ENCODE results near the gene BRINP1. TPM values are rescaled to one million over a fixed set of nuclear protein-coding genes. Genes with fewer than 3 reads are reported as not detected.
A peak's percentile ranks its signal among the peaks of the same experiment; 100 is the strongest.

Gene BRINP1
- polyA plus RNA-seq, 3 donors, result not detected

- peaks cover 0 to 5% of the 10 kb centered on the region in 2 donors for H3K36me3 Mint-ChIP-seq
- Histone ChIP-seq H4K20me1 (ENCODE audit: insufficient read depth, low read length) (no peaks in the 10 kb centered on the region), H3K36me3 (replicated peaks in 1 of 2; ENCODE audit: control insufficient read depth in 1 of 2, insufficient read depth in 2 of 2, low read length in 2 of 2) (no peaks in the 10 kb centered on the region), H3K79me2 (ENCODE audit: insufficient read depth, low read length) (no peaks in the 10 kb centered on the region), H3K4me1 (ENCODE audit: control insufficient read depth in 1 of 2, insufficient read depth in 2 of 2, low read length in 2 of 2) (no peaks in the 10 kb centered on the region), H3K9ac (ENCODE audit: insufficient read depth, low read length, poor library complexity, severe bottlenecking) (no peak overlapping the region), H3K27me3 (ENCODE audit: control insufficient read depth in 2 of 2, insufficient read depth in 2 of 2, low read length in 2 of 2) (peaks cover 37 to 45% of the 10 kb centered on the region in 2 donors), H2AFZ (ENCODE audit: insufficient read depth, low read depth, low read length, poor library complexity, severe bottlenecking) (no peak overlapping the region), H3K4me3 (replicated peaks in 1 of 3; ENCODE audit: low read depth in 2 of 3, low read length in 3 of 3) (no peak overlapping the region), H3K27ac (ENCODE audit: low read depth in 1 of 2, low read length in 2 of 2) (no peak overlapping the region), H3K4me2 (replicated peaks; ENCODE audit: extremely low read depth, low read length, poor library complexity, severe bottlenecking) (no peak overlapping the region), H3K9me3 (replicated peaks in 1 of 2; ENCODE audit: control insufficient read depth in 1 of 2, insufficient read depth in 1 of 2, low read length in 2 of 2) (peaks cover 0 to 33% of the 10 kb centered on the region in 2 donors)
- DNase-seq, result no peak
- H3K4me1 Mint-ChIP-seq, result peaks cover 2% of the 10 kb centered on the region
- 8% methylated on average over 30 of the region's 32 CpGs for WGBS (ENCODE audit: insufficient coverage)
- peak overlapping the region in 1 of 2 donors; percentile 65 for H3K4me3 Mint-ChIP-seq
- intact Hi-C loops (cut with micrococcal nuclease), result no loop called here
- peaks cover 40 to 45% (median 45%) of the 10 kb centered on the region in 3 donors for H3K27me3 Mint-ChIP-seq (ENCODE audit: low read depth in 3 of 3)
- TF ChIP-seq CTCF (IDR thresholded peaks at IDR 0.05), result no peak
- no peak overlapping the region for H3K27ac Mint-ChIP-seq
- peaks cover 3 to 20% (median 14%) of the 10 kb centered on the region in 7 donors for H3K9me3 Mint-ChIP-seq
These were observed 588 bp upstream of the BRINP1 start for GRCh38 chr9:119369680-119370366.

GRCh38 chr9:119368179-119368578 is 1.1 kb downstream of the BRINP1 start:
- no peaks in the 10 kb centered on the region for H3K79me2 ChIP-seq (ENCODE audit: insufficient read depth, low read length)
- H3K27ac ChIP-seq (ENCODE audit: low read depth in 1 of 2, low read length in 2 of 2), result no peak overlapping the region
- Mint-ChIP-seq H3K27me3 (ENCODE audit: low read depth in 3 of 3) (peaks cover 38 to 45% (median 45%) of the 10 kb centered on the region in 3 donors), H3K36me3 (peaks cover 0 to 5% of the 10 kb centered on the region in 2 donors), H3K9me3 (peaks cover 3 to 20% (median 14%) of the 10 kb centered on the region in 7 donors), H3K27ac (no peak overlapping the region), H3K4me1 (peaks cover 2% of the 10 kb centered on the region), H3K4me3 (peak overlapping the region in 1 of 2 donors; percentile 86)
- no peak for DNase-seq
- H3K27me3 ChIP-seq (ENCODE audit: control insufficient read depth in 2 of 2, insufficient read depth in 2 of 2, low read length in 2 of 2), result peaks cover 37 to 45% of the 10 kb centered on the region in 2 donors
- H3K4me3 ChIP-seq (replicated peaks in 1 of 3; ENCODE audit: low read depth in 2 of 3, low read length in 3 of 3), result no peak overlapping the region
- peaks cover 0 to 33% of the 10 kb centered on the region in 2 donors for H3K9me3 ChIP-seq (replicated peaks in 1 of 2; ENCODE audit: control insufficient read depth in 1 of 2, insufficient read depth in 1 of 2, low read length in 2 of 2)
- no peak overlapping the region for H3K4me2 ChIP-seq (replicated peaks; ENCODE audit: extremely low read depth, low read length, poor library complexity, severe bottlenecking)
- TF ChIP-seq CTCF (IDR thresholded peaks at IDR 0.05), result no peak
- H3K9ac ChIP-seq (ENCODE audit: insufficient read depth, low read length, poor library complexity, severe bottlenecking), result no peak overlapping the region
- no peaks in the 10 kb centered on the region for H3K4me1 ChIP-seq (ENCODE audit: control insufficient read depth in 1 of 2, insufficient read depth in 2 of 2, low read length in 2 of 2)
- H4K20me1 ChIP-seq (ENCODE audit: insufficient read depth, low read length), result no peaks in the 10 kb centered on the region
- H2AFZ ChIP-seq (ENCODE audit: insufficient read depth, low read depth, low read length, poor library complexity, severe bottlenecking), result no peak overlapping the region
- H3K36me3 ChIP-seq (replicated peaks in 1 of 2; ENCODE audit: control insufficient read depth in 1 of 2, insufficient read depth in 2 of 2, low read length in 2 of 2), result no peaks in the 10 kb centered on the region
- intact Hi-C loops (cut with micrococcal nuclease), result no loop called here
- WGBS (ENCODE audit: insufficient coverage), result 2% methylated on average over 6 of the region's 10 CpGs

All from CD14-positive monocyte (primary cell).